ENCODE measurements around the gene RPL27A. TPM values are rescaled to one million over a fixed set of nuclear protein-coding genes. Genes with fewer than 3 reads are reported as not detected.

Gene RPL27A
- total RNA-seq, 3 donors from 2014 or later (not counting 1 experiment from before 2014, with no cell fraction given) = 672 to 1,208 (median 807) TPM

GRCh38 chr11:8722809-8723208, 40.2 kb downstream of the RPL27A start:
- intact Hi-C loops (cut with micrococcal nuclease) = no loop called here
- H3K27ac ChIP-seq (ENCODE audit: low read length) = no peak overlapping the region
- TF ChIP-seq CTCF (IDR thresholded peaks at IDR 0.05) = no peak
- ATAC-seq (no peak), DNase-seq (no peak)
- Mint-ChIP-seq H3K36me3 (no peaks in the 10 kb centered on the region), H3K9me3 (no peaks in the 10 kb centered on the region), H3K27me3 (ENCODE audit: low read depth in 2 of 2) (no peaks in the 10 kb centered on the region), H3K4me1 (peaks cover 0 to 5% of the 10 kb centered on the region in 2 donors), H3K4me3 (no peak overlapping the region), H3K27ac (no peak overlapping the region)
- H3K27me3 ChIP-seq (ENCODE audit: control insufficient read depth, insufficient read depth, low read length) = no peaks in the 10 kb centered on the region
- no peak overlapping the region for H3K4me3 ChIP-seq (ENCODE audit: low read length)
- 91% methylated on average over 3 of the region's 3 CpGs for WGBS (ENCODE audit: insufficient coverage)
- H3K4me1 ChIP-seq (ENCODE audit: control insufficient read depth, insufficient read depth, low read length) = no peaks in the 10 kb centered on the region
- no peaks in the 10 kb centered on the region for H3K36me3 ChIP-seq (ENCODE audit: control insufficient read depth, insufficient read depth, low read length)
- H3K9me3 ChIP-seq (ENCODE audit: control insufficient read depth, insufficient read depth, low read length) = no peaks in the 10 kb centered on the region

- no peak overlapping the region for H3K27ac ChIP-seq (ENCODE audit: low read length)
- no peaks in the 10 kb centered on the region for H3K36me3 ChIP-seq (ENCODE audit: control insufficient read depth, insufficient read depth, low read length)
- no peak for ATAC-seq
- H3K27me3 Mint-ChIP-seq (ENCODE audit: low read depth in 2 of 2) = peaks cover 0 to 2% of the 10 kb centered on the region in 2 donors
- no peak for DNase-seq
- 82% methylated on average over 7 of the region's 7 CpGs for WGBS (ENCODE audit: insufficient coverage)
- H3K4me1 Mint-ChIP-seq = no peaks in the 10 kb centered on the region
- no peaks in the 10 kb centered on the region for H3K27me3 ChIP-seq (ENCODE audit: control insufficient read depth, insufficient read depth, low read length)
- TF ChIP-seq CTCF (IDR thresholded peaks at IDR 0.05) = no peak
- H3K36me3 Mint-ChIP-seq = no peaks in the 10 kb centered on the region
- H3K4me3 Mint-ChIP-seq = no peak overlapping the region
- intact Hi-C loops (cut with micrococcal nuclease) = no loop called here
- no peaks in the 10 kb centered on the region for H3K9me3 ChIP-seq (ENCODE audit: control insufficient read depth, insufficient read depth, low read length)
- no peak overlapping the region for H3K27ac Mint-ChIP-seq
- H3K4me3 ChIP-seq (ENCODE audit: low read length) = no peak overlapping the region
- no peaks in the 10 kb centered on the region for H3K9me3 Mint-ChIP-seq
- no peaks in the 10 kb centered on the region for H3K4me1 ChIP-seq (ENCODE audit: control insufficient read depth, insufficient read depth, low read length)
Measured at GRCh38 chr11:8723711-8724110, 41.1 kb downstream of the RPL27A start.

- Mint-ChIP-seq H3K4me3 (no peak overlapping the region), H3K36me3 (no peaks in the 10 kb centered on the region), H3K4me1 (no peaks in the 10 kb centered on the region), H3K27me3 (ENCODE audit: low read depth in 2 of 2) (peaks cover 0 to 2% of the 10 kb centered on the region in 2 donors), H3K27ac (no peak overlapping the region), H3K9me3 (no peaks in the 10 kb centered on the region)
- no peaks in the 10 kb centered on the region for H3K9me3 ChIP-seq (ENCODE audit: control insufficient read depth, insufficient read depth, low read length)
- intact Hi-C loops (cut with micrococcal nuclease) = no loop called here
- no peak overlapping the region for H3K4me3 ChIP-seq (ENCODE audit: low read length)
- DNase-seq (no peak), ATAC-seq (no peak)
- no peaks in the 10 kb centered on the region for H3K36me3 ChIP-seq (ENCODE audit: control insufficient read depth, insufficient read depth, low read length)
- TF ChIP-seq CTCF (IDR thresholded peaks at IDR 0.05) = no peak
- H3K4me1 ChIP-seq (ENCODE audit: control insufficient read depth, insufficient read depth, low read length) = no peaks in the 10 kb centered on the region
- WGBS (ENCODE audit: insufficient coverage) = 87% methylated on average over 7 of the region's 7 CpGs
- no peak overlapping the region for H3K27ac ChIP-seq (ENCODE audit: low read length)
- no peaks in the 10 kb centered on the region for H3K27me3 ChIP-seq (ENCODE audit: control insufficient read depth, insufficient read depth, low read length)
Measured at GRCh38 chr11:8724682-8725081, 42.1 kb downstream of the RPL27A start.

GRCh38 chr11:8726395-8726794, 43.8 kb downstream of the RPL27A start:
- Mint-ChIP-seq H3K27ac (no peak overlapping the region), H3K4me1 (no peaks in the 10 kb centered on the region), H3K36me3 (no peaks in the 10 kb centered on the region), H3K27me3 (ENCODE audit: low read depth in 2 of 2) (peaks cover 0 to 2% of the 10 kb centered on the region in 2 donors), H3K4me3 (no peak overlapping the region), H3K9me3 (no peaks in the 10 kb centered on the region)
- H3K27me3 ChIP-seq (ENCODE audit: control insufficient read depth, insufficient read depth, low read length) = no peaks in the 10 kb centered on the region
- no peak for TF ChIP-seq CTCF (IDR thresholded peaks at IDR 0.05)
- no peaks in the 10 kb centered on the region for H3K36me3 ChIP-seq (ENCODE audit: control insufficient read depth, insufficient read depth, low read length)
- no peaks in the 10 kb centered on the region for H3K4me1 ChIP-seq (ENCODE audit: control insufficient read depth, insufficient read depth, low read length)
- no peak overlapping the region for H3K4me3 ChIP-seq (ENCODE audit: low read length)
- no peaks in the 10 kb centered on the region for H3K9me3 ChIP-seq (ENCODE audit: control insufficient read depth, insufficient read depth, low read length)
- WGBS (ENCODE audit: insufficient coverage) = 97% methylated on average over 4 of the region's 4 CpGs
- DNase-seq (no peak), ATAC-seq (no peak)
- no peak overlapping the region for H3K27ac ChIP-seq (ENCODE audit: low read length)
- intact Hi-C loops (cut with micrococcal nuclease) = no loop called here

All from natural killer cell (primary cell).